Neural cell (in vitro differentiated cells): ENCODE results near the gene NRCAM. TPM values are rescaled to one million over a fixed set of nuclear protein-coding genes. Genes with fewer than 3 reads are reported as not detected.
A peak's percentile ranks its signal among the peaks of the same experiment; 100 is the strongest.

Source experiments
- H2AFZ ChIP-seq: fragments of 200-600, 300-800 bp; sonication (generic), shearing (Covaris generic); 2 replicates; pipeline ENCODE4 v1.6.0; 2014; ENCODE audit warnings: low read depth, mild to moderate bottlenecking, antibody characterized with exemption, low read length, moderate library complexity
- H3F3A ChIP-seq: fragments of 200-600 bp; shearing (Covaris generic); 2 replicates; pipeline ENCODE4 v1.6.1; 2016; ENCODE audit warnings: mild to moderate bottlenecking, moderate library complexity, mixed read lengths, antibody characterized with exemption, low read length; ENCODE audit not compliant: insufficient read depth, poor library complexity, severe bottlenecking
- H3K27ac ChIP-seq: fragments of 200-600, 300-800 bp; sonication (generic), shearing (Covaris generic); 2 replicates; pipeline ENCODE4 v1.5.1; 2014; ENCODE audit warnings: mild to moderate bottlenecking, low read length, moderate library complexity
- H3K27me3 ChIP-seq: fragments of 300-800, 200-600 bp; sonication (generic), shearing (Covaris generic); 2 replicates; pipeline ENCODE4 v1.6.0; 2014; ENCODE audit warnings: mild to moderate bottlenecking, low read depth, low read length, moderate library complexity; ENCODE audit not compliant: insufficient read depth
- H3K36me3 ChIP-seq: fragments of 300-800, 200-600 bp; sonication (generic), shearing (Covaris generic); 2 replicates; pipeline ENCODE4 v1.5.1; 2014; ENCODE audit warnings: mild to moderate bottlenecking, antibody characterized with exemption, low read length, moderate library complexity; ENCODE audit not compliant: insufficient read depth
- H3K4me2 ChIP-seq: fragments of 300-800, 200-600 bp; sonication (generic), shearing (Covaris generic); 2 replicates; pipeline ENCODE4 v1.6.0; 2014; ENCODE audit warnings: mild to moderate bottlenecking, low read length
- H3K4me3 ChIP-seq: fragments of 300-800, 200-600 bp; sonication (generic), shearing (Covaris generic); 2 replicates; pipeline ENCODE4 v1.5.1; 2014; ENCODE audit warnings: mild to moderate bottlenecking, low read length, moderate library complexity
- H3K79me2 ChIP-seq: fragments of 200-600 bp; shearing (Covaris generic); replicated peaks from 2 replicates; pipeline ENCODE4 v1.6.0; 2014; ENCODE audit warnings: mild to moderate bottlenecking, low read length, moderate library complexity; ENCODE audit not compliant: insufficient read depth
- H3K9ac ChIP-seq: fragments of 300-800, 200-600 bp; sonication (generic), shearing (Covaris generic); 2 replicates; pipeline ENCODE4 v1.6.1; 2016; ENCODE audit warnings: mild to moderate bottlenecking, low read length, mixed read lengths
- H3K9me2 ChIP-seq: fragments of 200-600 bp; shearing (Covaris generic); 2 replicates; pipeline ENCODE4 v1.6.1; 2016; ENCODE audit warnings: mild to moderate bottlenecking, low read length, mixed read lengths; ENCODE audit not compliant: insufficient read depth
- H3K9me3 ChIP-seq: fragments of 200-600, 300-800 bp; sonication (generic), shearing (Covaris generic); 2 replicates; pipeline ENCODE4 v1.6.1; 2016; ENCODE audit warnings: mild to moderate bottlenecking, mixed run types, low read length, moderate library complexity, mixed read lengths
- H4K20me1 ChIP-seq: fragments of 200-600 bp; shearing (Covaris generic); 2 replicates; pipeline ENCODE4 v1.6.1; 2016; ENCODE audit warnings: mild to moderate bottlenecking, mixed run types; ENCODE audit not compliant: insufficient read depth
- EP300 ChIP-seq: fragments of 450-650 bp; conservative IDR thresholded peaks from 2 replicates; pipeline ENCODE4 v1.6.1; 2014; ENCODE audit warnings: antibody characterized with exemption, mild to moderate bottlenecking, moderate library complexity; ENCODE audit not compliant: poor library complexity, severe bottlenecking
- EZH2 ChIP-seq: fragments of 200-600, 300-800 bp; shearing (Covaris generic), sonication (generic); IDR thresholded peaks from 2 replicates; pipeline ENCODE4 v1.6.1; 2014; ENCODE audit warnings: antibody characterized with exemption, low read length, borderline replicate concordance, mild to moderate bottlenecking; ENCODE audit not compliant: insufficient read depth, poor library complexity, severe bottlenecking
- MXI1 ChIP-seq: fragments of 450-650 bp; conservative IDR thresholded peaks from 2 replicates; pipeline ENCODE4 v1.6.1; 2014; ENCODE audit warnings: antibody characterized with exemption, mild to moderate bottlenecking; ENCODE audit not compliant: poor library complexity, severe bottlenecking
- POLR2AphosphoS5 ChIP-seq: IDR thresholded peaks from 2 replicates; pipeline ENCODE4 v1.6.1; 2012
- RAD21 ChIP-seq: fragments of 450-650 bp; conservative IDR thresholded peaks from 2 replicates; pipeline ENCODE4 v1.6.1; 2014; ENCODE audit warnings: antibody characterized with exemption, mild to moderate bottlenecking, moderate library complexity
- SMC3 ChIP-seq: fragments of 450-650 bp; conservative IDR thresholded peaks from 2 replicates; pipeline ENCODE4 v1.6.1; 2014; ENCODE audit warnings: antibody characterized with exemption, mild to moderate bottlenecking, moderate library complexity; ENCODE audit not compliant: poor library complexity
- TAF1 ChIP-seq: IDR thresholded peaks from 2 replicates; pipeline ENCODE4 v1.6.1; 2012; ENCODE audit warnings: low read depth
- polyA plus RNA-seq: library from polyadenylated mRNA; depleted of rRNA; stranded (reverse); fragments of >200 nt; gene quantifications from 2 replicates; pipeline ENCODE4 v1.2.3, GENCODE V29; 2014
- TF ChIP-seq, protein P1 (sequence below): IDR thresholded peaks from 2 replicates; pipeline ENCODE4 v1.6.1; 2012; ENCODE audit warnings: borderline replicate concordance
- TF ChIP-seq, protein P2 (sequence below): fragments of 450-650 bp; IDR thresholded peaks from 2 replicates; pipeline ENCODE4 v1.5.1; 2014; ENCODE audit warnings: antibody characterized with exemption, mild to moderate bottlenecking, moderate library complexity; ENCODE audit not compliant: poor library complexity, severe bottlenecking

NRCAM gene
- polyA plus RNA-seq, 1 donor from 2014 or later = 90.9 TPM

DNA sequence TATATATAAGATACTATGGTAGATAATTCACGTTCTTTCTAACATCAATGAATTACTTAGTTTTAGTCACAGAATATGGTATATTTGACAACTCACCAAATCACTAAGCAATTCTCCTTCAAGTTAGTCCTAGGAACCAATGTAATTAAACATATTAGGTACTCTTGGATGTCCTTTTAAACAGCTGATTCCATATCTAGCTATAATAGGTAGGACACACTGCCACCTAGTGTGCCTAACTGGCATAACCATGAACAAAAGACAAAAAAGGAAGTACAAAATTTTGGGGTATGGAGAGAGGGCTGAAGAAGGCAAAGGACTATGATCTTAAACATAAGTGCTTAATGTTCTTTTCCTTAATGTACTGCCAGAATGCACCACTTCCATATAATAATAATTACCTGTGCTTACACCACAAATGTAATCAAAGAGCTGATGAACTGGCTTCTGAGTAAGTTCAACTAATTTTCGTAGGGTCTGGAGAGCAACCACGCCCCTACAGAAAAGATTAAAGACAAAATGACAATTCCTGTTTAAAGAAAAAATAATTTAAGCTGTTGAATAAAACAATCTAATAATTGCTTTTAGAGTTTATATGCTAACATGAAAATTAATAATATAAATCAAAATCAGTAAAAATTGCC, 41.0 kb upstream of the NRCAM start:
- Histone ChIP-seq H3K9me2 (no peaks in the 10 kb centered on the region), H3K36me3 (peaks cover 5% of the 10 kb centered on the region), H4K20me1 (no peaks in the 10 kb centered on the region), H3K9ac (no peak overlapping the region), H3F3A (no peaks in the 10 kb centered on the region), H3K4me3 (no peak overlapping the region), H3K27me3 (no peaks in the 10 kb centered on the region), H3K9me3 (no peaks in the 10 kb centered on the region), H2AFZ (no peak overlapping the region), H3K79me2 (no peaks in the 10 kb centered on the region), H3K4me2 (no peak overlapping the region), H3K27ac (no peak overlapping the region)
- TF ChIP-seq EZH2 = no peak
- TF ChIP-seq RAD21 = peak; percentile 82
- TF ChIP-seq, protein P1, sequence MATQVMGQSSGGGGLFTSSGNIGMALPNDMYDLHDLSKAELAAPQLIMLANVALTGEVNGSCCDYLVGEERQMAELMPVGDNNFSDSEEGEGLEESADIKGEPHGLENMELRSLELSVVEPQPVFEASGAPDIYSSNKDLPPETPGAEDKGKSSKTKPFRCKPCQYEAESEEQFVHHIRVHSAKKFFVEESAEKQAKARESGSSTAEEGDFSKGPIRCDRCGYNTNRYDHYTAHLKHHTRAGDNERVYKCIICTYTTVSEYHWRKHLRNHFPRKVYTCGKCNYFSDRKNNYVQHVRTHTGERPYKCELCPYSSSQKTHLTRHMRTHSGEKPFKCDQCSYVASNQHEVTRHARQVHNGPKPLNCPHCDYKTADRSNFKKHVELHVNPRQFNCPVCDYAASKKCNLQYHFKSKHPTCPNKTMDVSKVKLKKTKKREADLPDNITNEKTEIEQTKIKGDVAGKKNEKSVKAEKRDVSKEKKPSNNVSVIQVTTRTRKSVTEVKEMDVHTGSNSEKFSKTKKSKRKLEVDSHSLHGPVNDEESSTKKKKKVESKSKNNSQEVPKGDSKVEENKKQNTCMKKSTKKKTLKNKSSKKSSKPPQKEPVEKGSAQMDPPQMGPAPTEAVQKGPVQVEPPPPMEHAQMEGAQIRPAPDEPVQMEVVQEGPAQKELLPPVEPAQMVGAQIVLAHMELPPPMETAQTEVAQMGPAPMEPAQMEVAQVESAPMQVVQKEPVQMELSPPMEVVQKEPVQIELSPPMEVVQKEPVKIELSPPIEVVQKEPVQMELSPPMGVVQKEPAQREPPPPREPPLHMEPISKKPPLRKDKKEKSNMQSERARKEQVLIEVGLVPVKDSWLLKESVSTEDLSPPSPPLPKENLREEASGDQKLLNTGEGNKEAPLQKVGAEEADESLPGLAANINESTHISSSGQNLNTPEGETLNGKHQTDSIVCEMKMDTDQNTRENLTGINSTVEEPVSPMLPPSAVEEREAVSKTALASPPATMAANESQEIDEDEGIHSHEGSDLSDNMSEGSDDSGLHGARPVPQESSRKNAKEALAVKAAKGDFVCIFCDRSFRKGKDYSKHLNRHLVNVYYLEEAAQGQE = no peak
- TF ChIP-seq SMC3 = peak; percentile 81
- TF ChIP-seq POLR2AphosphoS5 = no peak
- TF ChIP-seq, protein P2, sequence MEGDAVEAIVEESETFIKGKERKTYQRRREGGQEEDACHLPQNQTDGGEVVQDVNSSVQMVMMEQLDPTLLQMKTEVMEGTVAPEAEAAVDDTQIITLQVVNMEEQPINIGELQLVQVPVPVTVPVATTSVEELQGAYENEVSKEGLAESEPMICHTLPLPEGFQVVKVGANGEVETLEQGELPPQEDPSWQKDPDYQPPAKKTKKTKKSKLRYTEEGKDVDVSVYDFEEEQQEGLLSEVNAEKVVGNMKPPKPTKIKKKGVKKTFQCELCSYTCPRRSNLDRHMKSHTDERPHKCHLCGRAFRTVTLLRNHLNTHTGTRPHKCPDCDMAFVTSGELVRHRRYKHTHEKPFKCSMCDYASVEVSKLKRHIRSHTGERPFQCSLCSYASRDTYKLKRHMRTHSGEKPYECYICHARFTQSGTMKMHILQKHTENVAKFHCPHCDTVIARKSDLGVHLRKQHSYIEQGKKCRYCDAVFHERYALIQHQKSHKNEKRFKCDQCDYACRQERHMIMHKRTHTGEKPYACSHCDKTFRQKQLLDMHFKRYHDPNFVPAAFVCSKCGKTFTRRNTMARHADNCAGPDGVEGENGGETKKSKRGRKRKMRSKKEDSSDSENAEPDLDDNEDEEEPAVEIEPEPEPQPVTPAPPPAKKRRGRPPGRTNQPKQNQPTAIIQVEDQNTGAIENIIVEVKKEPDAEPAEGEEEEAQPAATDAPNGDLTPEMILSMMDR = peak; percentile 89
- no peak for TF ChIP-seq TAF1

DNA sequence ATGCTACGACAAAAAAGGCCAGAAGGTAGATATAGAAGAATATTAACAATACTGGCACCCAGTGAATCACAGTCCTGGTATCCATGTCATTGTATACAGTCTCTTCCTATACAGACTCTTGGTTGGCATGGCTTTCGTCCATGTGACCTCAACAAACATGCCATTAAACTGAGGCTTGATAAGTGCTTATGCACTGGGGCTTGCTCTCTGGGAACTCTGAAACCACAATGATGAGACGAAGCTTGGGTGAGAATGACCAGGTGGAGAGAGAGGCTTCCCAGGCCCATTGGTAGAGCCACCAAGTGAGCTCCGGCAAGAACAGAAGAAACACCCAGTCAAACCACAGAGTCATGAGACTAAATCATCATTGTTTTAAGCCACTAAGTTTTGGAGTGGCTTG, 36.5 kb upstream of the NRCAM start:
- no peaks in the 10 kb centered on the region for H3K27me3 ChIP-seq
- no peaks in the 10 kb centered on the region for H4K20me1 ChIP-seq
- no peak overlapping the region for H3K9ac ChIP-seq
- no peak overlapping the region for H3K4me3 ChIP-seq
- no peaks in the 10 kb centered on the region for H3K9me2 ChIP-seq
- no peak overlapping the region for H3K27ac ChIP-seq
- no peak overlapping the region for H2AFZ ChIP-seq
- TF ChIP-seq EZH2 = no peak
- H3F3A ChIP-seq = no peaks in the 10 kb centered on the region
- peaks cover 16% of the 10 kb centered on the region for H3K36me3 ChIP-seq
- no peaks in the 10 kb centered on the region for H3K9me3 ChIP-seq
- no peak overlapping the region for H3K4me2 ChIP-seq
- no peaks in the 10 kb centered on the region for H3K79me2 ChIP-seq

DNA sequence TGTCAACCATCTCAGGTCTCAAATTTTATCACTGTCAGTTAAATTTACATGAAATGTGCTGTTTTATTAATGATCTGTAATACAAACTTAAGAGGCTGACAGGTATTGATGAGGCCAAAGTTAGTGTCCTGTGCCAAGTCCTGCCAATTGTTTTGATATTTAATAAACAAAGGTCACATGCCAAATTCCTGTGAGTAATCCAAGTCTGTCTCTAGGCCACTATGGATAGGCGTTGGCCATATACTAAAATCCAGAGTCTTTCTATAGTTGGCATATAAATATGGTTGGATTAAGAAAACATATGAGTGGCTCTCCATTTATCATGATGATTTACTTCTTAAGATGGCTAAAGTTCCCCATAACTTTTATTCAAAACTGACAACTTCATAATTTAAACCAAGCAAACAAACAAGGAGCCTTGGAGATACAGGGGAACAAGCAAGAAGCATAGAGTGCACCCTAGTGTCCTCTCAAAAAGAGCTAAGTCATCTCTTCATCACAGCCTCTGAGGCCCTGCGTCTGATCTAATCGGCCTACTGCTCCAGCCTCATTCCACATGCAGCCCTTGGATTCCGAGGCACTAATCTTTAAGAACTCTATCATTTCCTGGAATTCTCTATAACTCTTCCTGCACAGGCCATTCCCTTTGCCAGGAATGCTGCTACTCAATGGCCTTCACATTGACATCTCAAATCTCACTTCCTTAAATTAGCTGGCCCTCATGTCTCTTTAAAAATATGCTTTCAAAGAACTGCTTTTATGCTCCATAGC, 32.7 kb upstream of the NRCAM start:
- H3K27me3 ChIP-seq = no peaks in the 10 kb centered on the region
- no peaks in the 10 kb centered on the region for H4K20me1 ChIP-seq
- no peak overlapping the region for H3K4me3 ChIP-seq
- H3K79me2 ChIP-seq = no peaks in the 10 kb centered on the region
- no peak overlapping the region for H3K4me2 ChIP-seq
- no peak overlapping the region for H3K9ac ChIP-seq
- H3K27ac ChIP-seq = no peak overlapping the region
- H2AFZ ChIP-seq = no peak overlapping the region
- H3K9me2 ChIP-seq = no peaks in the 10 kb centered on the region
- H3K9me3 ChIP-seq = no peaks in the 10 kb centered on the region
- no peaks in the 10 kb centered on the region for H3F3A ChIP-seq
- peaks cover 11% of the 10 kb centered on the region for H3K36me3 ChIP-seq
- TF ChIP-seq MXI1 (no peak), RAD21 (no peak), EZH2 (no peak), POLR2AphosphoS5 (no peak), SMC3 (no peak), EP300 (no peak)
- TF ChIP-seq, protein P1 = no peak
